ENCODE data around the gene CNRIP1.
"Not testable (repeated sequence)": the region's sequence is repeated elsewhere in the genome, so short reads cannot be mapped to it uniquely, and the experiment has no call there.

CNRIP1 gene

DNA sequence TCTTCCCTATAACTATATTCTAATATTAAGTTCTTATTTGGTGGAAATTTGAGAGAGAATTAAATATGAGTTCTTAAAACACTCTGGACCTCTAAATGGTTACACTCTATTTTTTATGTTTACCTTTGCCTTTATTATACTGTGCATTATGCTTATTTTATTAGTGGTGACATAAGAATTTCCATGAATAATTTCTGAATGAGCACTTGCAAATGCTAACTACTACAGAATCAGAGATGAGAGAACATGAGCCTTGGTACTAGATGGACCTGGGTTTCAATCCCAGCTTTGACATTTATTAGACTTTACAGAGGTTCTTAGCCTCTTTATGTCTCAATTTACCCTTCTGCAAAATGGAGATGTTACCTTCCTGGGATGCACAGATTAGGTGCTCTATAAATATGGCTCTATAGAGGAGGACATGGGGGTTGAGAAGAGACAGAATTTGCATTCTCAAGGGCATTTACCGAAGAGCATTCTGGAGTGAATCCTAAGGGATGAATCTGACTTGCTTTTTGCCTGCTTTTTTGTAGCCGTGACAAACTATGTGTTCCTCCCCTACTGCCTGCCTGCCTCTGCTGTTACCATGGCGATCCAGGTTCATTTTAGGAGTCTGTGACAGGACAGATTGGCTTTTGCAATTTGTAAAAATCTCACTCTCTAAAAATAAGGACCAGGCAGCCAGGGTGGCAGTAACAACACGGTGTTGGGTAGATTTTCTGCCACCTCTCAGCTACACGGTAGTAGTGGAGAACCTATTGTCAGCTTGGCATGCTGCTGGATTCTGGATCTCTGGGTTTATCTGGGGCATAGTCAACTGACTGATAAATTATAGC lies 20.7 kb upstream of the CNRIP1 start:
- no peak for DNase-seq

- DNase-seq = no peak
Measured at GRCh38 chr2:68336192-68336591, 16.4 kb upstream of the CNRIP1 start.

DNA sequence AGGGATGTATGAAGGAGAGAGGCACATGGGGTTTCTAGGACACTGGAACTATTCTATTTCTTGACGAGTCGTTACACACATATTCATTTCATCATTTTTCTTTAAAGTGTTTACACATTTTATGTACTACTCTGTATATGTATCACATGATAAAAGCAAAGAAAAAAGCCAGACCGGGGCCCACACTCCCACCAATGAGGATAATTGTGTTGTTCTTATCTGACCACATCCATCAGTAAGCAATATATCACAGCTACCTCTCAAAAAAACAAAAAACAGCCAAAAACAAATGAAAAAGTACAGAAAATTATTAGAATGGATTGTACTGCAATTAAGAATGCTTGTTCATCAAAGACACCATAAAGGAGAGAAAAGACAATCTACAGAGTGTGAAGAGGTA lies 14.2 kb upstream of the CNRIP1 start:
- DNase-seq = no peak

DNA sequence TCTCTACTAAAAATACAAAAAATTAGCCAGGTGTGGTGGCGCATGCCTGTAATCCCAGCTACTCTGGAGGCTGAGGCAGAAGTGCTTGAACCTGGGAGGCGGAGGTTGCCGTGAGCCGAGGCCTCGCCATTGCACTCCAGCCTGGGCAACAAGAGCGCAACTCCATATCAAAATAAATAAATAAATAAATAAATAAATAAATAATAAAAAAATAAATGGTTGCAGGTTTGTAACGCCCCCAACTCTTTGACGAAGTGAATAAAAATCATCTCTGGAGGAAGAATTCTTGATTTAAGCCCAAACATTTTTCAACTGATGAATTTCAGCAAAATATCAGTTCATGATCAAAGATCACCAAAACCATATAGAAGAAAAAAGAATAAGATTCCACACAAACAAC lies 13.3 kb upstream of the CNRIP1 start:
- DNase-seq = no peak

DNA sequence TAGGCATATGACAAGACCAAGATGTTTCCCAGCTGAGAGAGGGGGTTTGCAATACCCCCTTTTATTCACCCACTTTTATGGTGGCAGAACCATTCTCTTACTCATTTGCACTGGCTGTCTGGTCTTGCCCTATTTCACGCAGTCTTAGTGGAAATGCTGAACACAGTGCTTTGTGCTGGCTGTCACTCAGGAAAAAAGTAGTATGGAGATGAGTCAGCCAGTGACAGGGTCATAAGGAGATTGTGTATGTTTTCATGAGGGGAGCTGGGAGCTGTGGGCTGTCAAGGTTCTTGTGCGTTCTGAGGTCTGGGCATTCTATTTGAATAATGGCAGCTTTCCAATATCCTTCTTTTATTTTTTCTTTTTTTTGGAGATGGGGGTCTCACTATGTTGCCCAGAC lies 10.9 kb upstream of the CNRIP1 start:
- no peak for DNase-seq

GRCh38 chr2:68328901-68329300 lies 9.2 kb upstream of the CNRIP1 start:
- DNase-seq = no peak

- no peak for DNase-seq
Measured at GRCh38 chr2:68325056-68325455, 5.3 kb upstream of the CNRIP1 start.

- no peak for DNase-seq
Measured at GRCh38 chr2:68320118-68320641, 431 bp upstream of the CNRIP1 start.

DNA sequence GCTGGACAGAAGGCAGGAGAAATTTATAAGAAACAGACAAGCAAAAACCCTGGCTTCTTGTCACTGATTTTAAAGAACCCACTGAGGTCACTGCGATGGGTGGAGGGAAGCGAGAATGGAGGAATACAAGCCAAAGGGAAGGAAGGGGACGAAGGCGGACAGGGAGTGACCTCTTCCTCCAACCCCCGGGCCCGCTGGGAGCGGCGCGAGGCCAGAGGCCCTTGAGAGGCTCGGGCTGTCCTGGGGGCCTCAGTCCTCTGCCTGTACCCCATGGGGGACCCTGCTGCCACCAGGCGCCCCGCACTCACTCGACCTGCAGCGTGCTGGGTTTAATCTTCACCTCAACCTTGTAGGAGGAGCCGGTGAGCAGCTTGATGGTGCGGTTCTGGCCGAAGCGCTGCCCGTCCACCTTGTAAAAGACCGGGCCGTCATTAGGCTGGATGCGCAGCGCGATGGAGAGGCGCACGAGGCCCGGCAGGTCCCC lies 793 bp downstream of the CNRIP1 start:
- DNase-seq = no peak

- no peak for DNase-seq
Measured at GRCh38 chr2:68317971-68318913, 1.5 kb downstream of the CNRIP1 start.

DNA sequence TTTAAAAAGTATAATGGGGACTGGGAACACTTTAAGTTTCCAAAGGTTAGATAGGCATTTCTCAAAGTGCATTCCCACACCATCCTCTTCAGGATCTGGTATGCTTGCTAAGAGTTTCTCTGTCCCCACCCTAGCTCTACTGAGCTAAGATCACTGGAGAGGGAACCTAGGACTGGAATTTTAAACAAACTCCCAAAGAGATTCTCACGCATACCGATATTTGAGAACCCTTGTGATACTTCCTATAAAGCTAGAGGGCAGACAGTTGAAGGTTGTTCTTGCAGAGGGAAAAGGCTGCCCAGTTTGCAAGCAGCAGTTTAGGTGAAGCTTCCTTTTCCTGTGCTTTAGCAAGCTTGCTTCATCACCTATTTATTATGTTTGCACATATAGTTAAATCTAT lies 3.6 kb downstream of the CNRIP1 start:
- no peak for DNase-seq

- no peak for DNase-seq
Measured at GRCh38 chr2:68311033-68311432, 8.7 kb downstream of the CNRIP1 start.

DNA sequence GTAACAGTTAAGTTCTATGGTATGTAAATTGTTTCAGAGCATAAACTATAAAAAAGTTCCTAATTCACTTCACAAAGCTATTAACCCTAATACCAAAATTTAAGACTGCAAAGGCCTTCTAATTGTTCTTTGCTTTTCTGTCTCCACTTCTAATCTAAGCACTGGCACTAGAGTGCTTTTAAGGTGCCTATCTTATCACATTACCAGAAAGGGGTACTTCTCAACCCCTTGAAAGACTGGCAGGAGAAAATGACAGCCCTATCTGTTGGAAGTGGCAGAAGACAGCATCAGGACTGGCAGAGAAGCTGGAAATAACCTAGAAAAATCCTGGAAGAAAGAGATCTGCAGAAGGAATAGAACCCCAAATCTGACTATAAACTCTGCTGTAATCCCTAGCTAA lies 10.3 kb downstream of the CNRIP1 start:
- DNase-seq = no peak

DNA sequence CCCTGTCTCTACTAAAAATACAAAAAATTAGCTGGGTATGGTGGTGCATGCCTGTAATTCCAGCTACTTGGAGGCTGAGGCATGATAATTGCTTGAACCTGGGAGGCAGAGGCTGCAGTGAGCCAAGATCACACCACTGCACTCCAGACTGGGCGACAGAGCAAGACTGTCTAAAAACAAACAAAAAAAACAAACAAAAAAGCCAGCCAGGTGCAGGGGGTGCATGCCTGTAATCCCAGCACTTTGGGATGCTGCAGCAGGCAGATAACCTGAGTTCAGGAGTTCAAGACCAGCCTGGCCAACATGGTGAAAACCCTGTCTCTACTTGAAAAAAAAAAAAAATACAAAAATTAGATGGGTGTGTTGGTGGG lies 15.9 kb downstream of the CNRIP1 start:
- not testable (repeated sequence) for DNase-seq

- no peak for DNase-seq
Measured at GRCh38 chr2:68303033-68303901, 16.5 kb downstream of the CNRIP1 start.

DNA sequence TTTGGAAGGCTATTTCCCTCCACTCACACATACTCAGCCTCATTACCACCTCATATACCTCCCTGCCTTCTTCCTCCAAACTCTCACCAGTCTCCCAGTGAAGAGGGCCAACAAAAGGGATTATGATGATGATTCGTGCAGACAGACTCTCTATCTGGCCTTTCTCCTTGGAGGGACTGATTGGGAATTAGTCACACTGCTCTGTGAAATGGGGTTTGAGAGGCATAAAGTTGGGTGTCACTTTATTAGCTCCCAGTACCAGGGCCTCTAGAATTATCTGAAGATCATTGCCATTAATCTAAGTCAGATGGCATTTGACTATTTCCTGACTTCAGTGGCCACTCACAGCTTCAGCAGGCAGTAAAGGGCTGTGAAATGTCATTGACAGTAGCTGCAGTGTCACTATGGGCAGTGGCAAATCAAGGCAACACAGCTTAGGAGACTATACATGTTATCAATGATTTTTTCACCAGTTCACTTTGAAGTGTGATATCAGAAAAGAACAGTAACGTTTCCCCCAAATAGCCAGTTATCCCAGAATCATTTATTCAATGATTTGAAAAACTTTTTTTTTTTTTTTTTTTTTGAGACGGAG lies 17.4 kb downstream of the CNRIP1 start:
- no peak for DNase-seq

- no peak for DNase-seq
Measured at GRCh38 chr2:68295516-68295915, 24.2 kb downstream of the CNRIP1 start.

DNA sequence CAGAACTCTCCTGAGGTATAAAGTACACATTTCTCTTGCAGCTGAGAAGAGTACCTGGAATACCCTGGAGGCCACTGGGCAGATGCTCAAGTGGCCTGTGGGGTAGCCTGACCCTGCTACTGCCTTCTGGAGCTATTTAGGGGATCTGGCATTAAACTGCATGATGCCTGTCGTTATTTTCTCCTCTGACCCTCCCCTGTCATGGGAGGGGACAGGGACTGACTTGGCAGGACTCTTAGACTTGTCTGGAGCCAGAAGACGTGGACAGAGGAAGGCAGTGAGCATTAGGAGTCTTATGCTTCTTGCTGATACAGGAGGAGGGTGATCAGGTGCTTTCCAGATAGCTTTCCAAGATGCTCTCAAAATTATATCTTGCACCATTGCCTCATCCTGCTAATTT lies 24.8 kb downstream of the CNRIP1 start:
- no peak for DNase-seq

DNA sequence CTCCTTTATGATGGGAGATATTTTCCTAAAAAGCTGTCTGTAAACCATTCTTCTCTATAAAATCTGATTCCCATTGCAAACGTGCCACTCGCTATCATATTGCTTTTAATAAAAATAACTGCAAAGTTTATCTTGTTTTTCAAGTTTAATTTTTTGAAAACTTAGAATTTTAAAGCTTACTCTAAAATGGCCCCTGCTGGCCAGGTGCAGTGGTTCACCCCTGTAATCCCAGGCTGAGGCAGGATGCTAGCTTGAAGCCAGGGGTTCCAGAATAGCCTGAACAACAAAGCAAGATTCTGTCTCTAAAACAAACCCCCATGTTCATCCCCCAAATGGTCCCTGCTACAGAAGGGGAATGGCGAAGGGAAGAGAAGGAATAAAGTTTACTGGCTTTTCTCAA lies 25.6 kb downstream of the CNRIP1 start:
- no peak for DNase-seq

GRCh38 chr2:68293755-68294154 lies 26.0 kb downstream of the CNRIP1 start:
- no peak for DNase-seq

GRCh38 chr2:68293024-68293423 lies 26.7 kb downstream of the CNRIP1 start:
- DNase-seq = no peak

DNA sequence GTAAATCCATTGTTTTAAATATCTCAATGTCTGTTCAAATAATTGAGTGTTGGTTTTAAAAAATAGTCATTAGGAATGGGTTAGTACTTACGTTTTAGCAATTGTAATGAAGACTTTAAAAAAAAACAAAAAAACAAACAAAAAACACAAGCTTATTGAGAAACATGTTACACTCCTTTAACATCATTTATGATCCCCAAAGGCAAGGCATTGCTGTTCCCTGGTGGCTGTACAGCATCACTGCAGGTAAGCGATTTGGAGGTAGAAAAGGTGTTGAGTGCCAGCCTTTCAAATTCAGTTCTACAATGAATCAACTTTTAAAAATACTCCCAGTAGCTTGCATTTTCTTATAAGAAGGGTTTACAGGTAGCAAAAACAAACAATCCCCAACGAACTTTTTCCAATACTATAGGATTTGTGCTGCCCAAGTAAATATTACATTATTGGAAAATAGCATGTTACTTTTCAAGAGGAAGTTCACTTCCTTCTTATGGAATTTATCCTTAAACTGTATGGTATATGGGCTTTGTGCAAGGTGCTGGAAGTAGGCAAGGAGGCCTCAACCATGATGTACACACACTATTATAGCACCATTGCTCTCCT lies 27.5 kb downstream of the CNRIP1 start:
- DNase-seq = no peak

Measured in activated naive CD4-positive, alpha-beta T cell treated with anti-CD3 and anti-CD28 coated beads, Interleukin-2, amount 50 U/mL, for 16 hours (primary cell).